Astrocyte of the spinal cord (primary cell): Measurements from ENCODE around the gene SEC14L5.
"Not testable (repeated sequence)": the region's sequence is repeated elsewhere in the genome, so short reads cannot be mapped to it uniquely, and the experiment has no call there.

Experiments used
- DNase-seq: peaks from one replicate; pipeline ENCODE4 v3.0.0; 2011; ENCODE audit warnings: low read depth, low spot score
- H3K4me3 ChIP-seq: 2 replicates; pipeline ENCODE4 v1.5.1; 2011; ENCODE audit warnings: low read depth, mild to moderate bottlenecking, low read length, moderate library complexity
- CTCF ChIP-seq: IDR thresholded peaks from 2 replicates; pipeline ENCODE4 v1.5.1; 2012; ENCODE audit warnings: low read depth, mild to moderate bottlenecking, low read length, inconsistent platforms
- in situ Hi-C: cut with HindIII; loops from 2 replicates; pipeline ENCODE4 v1.10.0; 2017; ENCODE audit warnings: low sequenced_read_pairs

SEC14L5 gene

GRCh38 chr16:4960579-4960978 lies 2.4 kb downstream of the SEC14L5 start:
- H3K4me3 ChIP-seq: no peak overlapping the region
- no peak for TF ChIP-seq CTCF
- in situ Hi-C loops: no loop called here
- no peak for DNase-seq

- in situ Hi-C loops: no loop called here
- TF ChIP-seq CTCF: no peak
- DNase-seq: no peak
- no peak overlapping the region for H3K4me3 ChIP-seq
These were observed 4.6 kb downstream of the SEC14L5 start for GRCh38 chr16:4962716-4963115.

GRCh38 chr16:4963527-4963926 lies 5.4 kb downstream of the SEC14L5 start:
- DNase-seq: not testable (repeated sequence)

GRCh38 chr16:4966736-4967453 lies 8.8 kb downstream of the SEC14L5 start:
- no peak for TF ChIP-seq CTCF
- H3K4me3 ChIP-seq: no peak overlapping the region
- DNase-seq: no peak
- in situ Hi-C loops: no loop called here

More at GRCh38 chr16:4963527-4963926, 5.4 kb downstream of the SEC14L5 start:
- in situ Hi-C loops, H3K4me3 ChIP-seq: not testable (repeated sequence)

DNA sequence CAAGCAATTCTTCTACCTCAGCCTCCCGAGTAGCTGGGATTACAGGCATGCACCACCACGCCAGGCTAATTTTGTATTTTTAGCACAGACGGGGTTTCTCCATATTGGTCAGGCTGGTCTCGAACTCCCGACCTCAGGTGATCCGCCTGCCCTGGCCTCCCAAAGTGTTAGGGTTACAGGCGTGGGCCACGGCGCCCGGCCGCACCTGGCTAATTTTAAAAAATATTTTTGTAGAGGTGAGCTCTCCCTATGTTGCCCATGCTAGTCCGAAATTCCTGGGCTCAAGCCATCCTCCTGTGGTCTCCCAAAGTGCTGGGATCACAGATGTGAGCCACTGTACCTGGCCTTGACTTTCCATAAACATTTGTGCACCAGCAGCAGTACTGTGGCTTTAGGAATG lies 10.1 kb downstream of the SEC14L5 start:
- DNase-seq, in situ Hi-C loops, H3K4me3 ChIP-seq: not testable (repeated sequence)

- no peak overlapping the region for H3K4me3 ChIP-seq
- in situ Hi-C loops: no loop called here
These were observed 10.9 kb downstream of the SEC14L5 start for GRCh38 chr16:4968879-4969483.

DNA sequence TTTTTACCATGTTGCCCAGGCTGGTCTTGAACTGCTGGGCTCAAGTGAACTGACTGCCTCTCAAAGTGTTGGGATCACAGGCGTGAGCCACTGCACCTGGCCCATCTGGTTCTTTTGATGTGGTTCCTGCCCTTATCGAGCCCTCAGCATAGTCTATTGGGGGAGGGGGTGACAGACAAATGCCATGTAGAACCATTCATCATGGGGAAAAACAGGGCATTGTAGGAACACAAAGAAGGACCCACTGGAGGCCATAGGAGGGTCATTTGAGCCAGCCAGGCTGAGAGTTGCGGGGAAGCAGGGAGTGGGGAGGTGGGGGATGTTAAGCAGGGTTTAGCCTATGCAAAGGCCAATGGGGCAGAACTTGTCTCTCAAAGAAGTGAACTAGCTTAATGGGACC lies 11.9 kb downstream of the SEC14L5 start:
- no peak for DNase-seq
- in situ Hi-C loops: no loop called here

More at GRCh38 chr16:4968879-4969483, 10.9 kb downstream of the SEC14L5 start:
- no peak for TF ChIP-seq CTCF
- DNase-seq: no peak

More for the DNA sequence above, 11.9 kb downstream of the SEC14L5 start:
- H3K4me3 ChIP-seq: no peak overlapping the region
- TF ChIP-seq CTCF: no peak
